GM21390 (cell line): ENCODE measurements around the gene OSBPL2.

Experiments used
- ATAC-seq: cut with Tn5 transposase; IDR thresholded peaks from one replicate; pipeline ENCODE4 v1.9.1; 2021; ENCODE audit not compliant: unreplicated experiment

The OSBPL2 gene

GRCh38 chr20:62297449-62298227 is 59.3 kb downstream of the OSBPL2 start:
- ATAC-seq, result no peak

GRCh38 chr20:62298577-62299249 is 60.4 kb downstream of the OSBPL2 start:
- ATAC-seq, result no peak

- ATAC-seq, result no peak
Observed at GRCh38 chr20:62299666-62300236, 61.4 kb downstream of the OSBPL2 start.

GRCh38 chr20:62300319-62300718 is 62.0 kb downstream of the OSBPL2 start:
- no peak for ATAC-seq

GRCh38 chr20:62301111-62301668 is 62.9 kb downstream of the OSBPL2 start:
- ATAC-seq, result no peak

GRCh38 chr20:62301773-62302340 is 63.5 kb downstream of the OSBPL2 start:
- ATAC-seq, result peak; percentile 30

GRCh38 chr20:62302341-62303061 is 64.2 kb downstream of the OSBPL2 start, which contains the start of gene ADRM1:
ADRM1 (plus strand) TSS chr20:62302997; CDS start chr20:62303569, 572 bp downstream.
- ATAC-seq, result peak; percentile 88

GRCh38 chr20:62303062-62303339 is 64.7 kb downstream of the OSBPL2 start:
- ATAC-seq, result no peak

- no peak for ATAC-seq
Observed at GRCh38 chr20:62303340-62304226, 65.3 kb downstream of the OSBPL2 start.

- no peak for ATAC-seq
Observed at GRCh38 chr20:62304331-62305148, 66.2 kb downstream of the OSBPL2 start.

- ATAC-seq, result no peak
Observed at GRCh38 chr20:62305149-62305764, 66.9 kb downstream of the OSBPL2 start.

- no peak for ATAC-seq
Observed at GRCh38 chr20:62305765-62306413, 67.6 kb downstream of the OSBPL2 start.

- no peak for ATAC-seq
Observed at GRCh38 chr20:62306414-62307187, 68.3 kb downstream of the OSBPL2 start.

GRCh38 chr20:62307226-62308101 is 69.1 kb downstream of the OSBPL2 start:
- no peak for ATAC-seq

GRCh38 chr20:62308102-62308822 is 69.9 kb downstream of the OSBPL2 start:
- ATAC-seq, result no peak
